GM13976 (cell line): Measurements from ENCODE around the gene PPIF.
"Not testable (repeated sequence)": the region's sequence is repeated elsewhere in the genome, so short reads cannot be mapped to it uniquely, and the experiment has no call there.

Experiments
- DNase-seq: peaks from one replicate; pipeline ENCODE4 v3.0.0; 2012; ENCODE audit warnings: low spot score
- CTCF ChIP-seq: IDR thresholded peaks from 2 replicates; pipeline ENCODE4 v1.5.1; 2012; ENCODE audit warnings: borderline replicate concordance, mild to moderate bottlenecking; ENCODE audit not compliant: insufficient read depth; ENCODE audit errors: extremely low read depth, missing control alignments, control extremely low read depth
- in situ Hi-C: fragments of 300-500 bp; cut with MboI; formaldehyde crosslinking; loops from one replicate; pipeline ENCODE4 v1.12.0; 2022; ENCODE audit warnings: low sequenced_read_pairs, mixed read lengths, inconsistent platforms; ENCODE audit not compliant: unreplicated experiment

Gene PPIF

DNA sequence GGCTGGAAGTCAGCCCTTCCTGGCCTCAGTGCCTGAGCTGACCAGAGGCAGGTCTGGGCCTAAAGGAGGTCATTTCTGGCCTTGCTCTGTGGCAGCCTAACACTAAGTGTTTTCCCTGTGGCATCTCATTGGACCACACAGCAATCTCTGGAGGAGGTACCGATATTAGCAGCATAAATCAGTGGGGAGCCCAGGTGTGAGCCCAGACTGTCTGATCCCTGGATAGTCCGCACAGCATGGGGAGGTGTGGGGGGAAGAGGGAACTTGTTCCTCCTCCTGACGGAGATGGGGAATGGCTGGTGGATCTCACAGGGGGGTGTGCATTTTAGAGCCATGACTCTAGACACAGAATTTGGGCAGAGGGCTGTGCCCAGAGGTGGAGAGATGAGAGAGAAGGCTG lies 11.0 kb upstream of the PPIF start:
- no peak for DNase-seq
- in situ Hi-C loops = no loop called here
- TF ChIP-seq CTCF = no peak

DNA sequence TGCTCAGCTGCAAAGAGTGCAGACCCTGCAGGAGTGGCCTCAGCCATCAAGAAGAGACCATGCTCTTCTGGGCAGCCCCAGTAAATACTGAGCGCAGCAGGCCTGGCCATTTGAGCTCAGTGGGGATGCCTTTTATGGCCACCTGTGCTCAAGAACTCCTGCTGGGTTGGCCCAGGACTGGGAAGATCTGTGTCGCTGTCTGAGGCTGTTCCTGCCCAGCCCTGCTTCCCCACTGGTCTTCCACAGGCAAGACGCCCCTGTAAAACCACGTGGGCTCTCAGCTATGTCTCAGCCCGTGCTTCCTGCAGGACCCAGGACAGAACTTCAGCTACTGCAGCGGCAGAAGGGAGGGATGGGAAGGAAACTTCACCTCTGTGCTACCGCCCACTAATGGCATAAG lies 10.5 kb upstream of the PPIF start:
- no peak for DNase-seq
- in situ Hi-C loops = no loop called here
- no peak for TF ChIP-seq CTCF

GRCh38 chr10:79337783-79338469 lies 9.3 kb upstream of the PPIF start:
- in situ Hi-C loops, DNase-seq: not testable (repeated sequence)

DNA sequence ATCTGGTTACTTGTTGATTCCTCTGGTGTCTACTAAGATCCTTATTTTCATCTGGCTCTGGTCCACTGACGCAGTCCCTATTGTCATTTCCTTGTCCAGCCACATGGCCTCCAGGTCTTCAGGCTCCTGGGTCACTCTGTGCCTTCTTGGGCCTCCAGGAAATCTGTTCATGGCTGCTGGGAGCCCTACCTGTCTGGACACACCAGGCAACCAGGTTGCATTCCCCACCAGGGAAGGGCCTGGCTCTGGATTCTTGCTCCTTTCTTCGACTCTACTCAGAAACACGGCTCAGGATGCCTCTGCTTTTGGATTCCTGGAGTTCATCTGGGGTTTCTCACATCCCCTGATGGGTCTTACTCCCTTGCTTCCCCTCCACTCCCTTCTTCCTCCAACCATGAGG lies 8.0 kb upstream of the PPIF start:
- no peak for TF ChIP-seq CTCF
- in situ Hi-C loops = no loop called here
- no peak for DNase-seq

GRCh38 chr10:79340646-79341244 lies 6.5 kb upstream of the PPIF start:
- no peak for DNase-seq
- no peak for TF ChIP-seq CTCF
- in situ Hi-C loops = no loop called here

DNA sequence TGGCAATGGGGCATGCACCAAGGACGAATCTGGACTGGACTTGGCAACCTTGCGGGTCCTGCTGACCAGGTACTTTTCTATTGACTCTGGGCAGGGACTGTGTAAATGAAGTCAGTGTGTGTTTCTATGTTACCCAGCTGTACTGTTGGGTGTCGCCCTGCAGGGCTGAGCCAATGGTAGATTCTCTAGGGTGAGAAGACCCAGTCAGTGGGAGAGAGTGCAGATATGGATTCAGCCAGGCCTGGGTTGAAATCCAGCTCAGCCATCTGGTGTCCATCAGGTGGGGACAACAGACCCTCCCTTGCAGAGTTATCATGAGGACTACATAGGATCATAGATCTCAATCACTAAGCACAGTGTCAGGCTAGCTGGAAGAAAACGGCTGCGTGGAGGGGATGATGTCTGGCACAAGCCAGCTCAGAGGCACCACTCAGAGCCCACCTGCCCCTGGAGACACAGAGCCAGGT lies 4.9 kb upstream of the PPIF start:
- in situ Hi-C loops = no loop called here
- TF ChIP-seq CTCF = no peak
- DNase-seq = no peak

DNA sequence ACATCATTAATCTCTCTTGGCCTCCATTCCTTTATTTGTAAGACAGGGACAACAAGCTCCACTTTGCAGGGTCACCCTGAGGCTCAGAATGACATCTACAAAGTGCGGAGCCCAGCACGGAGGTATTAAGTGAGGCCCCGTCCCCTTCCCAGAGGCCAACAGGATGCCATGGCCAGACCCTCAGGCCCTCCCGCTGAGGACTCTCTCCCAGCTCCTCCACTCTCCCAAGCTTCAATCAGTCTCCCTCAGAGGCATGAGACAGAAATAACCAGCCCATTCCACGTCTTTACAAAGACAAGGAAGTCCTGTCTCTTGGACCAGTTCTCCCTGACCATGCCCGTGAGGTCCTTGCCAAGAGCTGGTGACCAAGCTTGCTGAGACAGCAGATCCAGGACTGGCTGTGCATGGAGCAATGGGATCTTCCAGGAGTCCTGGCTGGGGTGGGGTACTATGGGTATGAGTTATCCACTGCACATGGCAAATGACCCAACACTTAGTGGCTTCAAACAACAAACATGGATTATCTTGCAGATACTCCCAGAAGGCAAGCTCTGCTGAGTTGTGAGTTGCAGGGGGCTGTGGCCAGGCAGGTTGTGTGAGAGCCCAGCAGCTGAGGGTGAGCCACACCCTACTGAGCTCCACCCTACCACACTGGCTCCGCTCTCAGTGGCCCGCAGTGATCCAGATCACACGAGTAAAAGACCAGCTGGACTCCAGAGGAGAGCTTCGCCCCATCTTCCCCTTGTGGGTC lies 4.3 kb upstream of the PPIF start:
- no peak for DNase-seq
- no peak for TF ChIP-seq CTCF
- in situ Hi-C loops = no loop called here
